SK-N-SH (cell line): ENCODE measurements around the gene ALB. TPM values are rescaled to one million over a fixed set of nuclear protein-coding genes. Genes with fewer than 3 reads are reported as not detected.

Experiments used
- CTCF ChIA-PET: fragments of 300-600, 350-600 bp; formaldehyde crosslinking; extraction: SDS; loops from one replicate; lab custom pipeline; 2021; lab: Yijun Ruan, JAX
- POLR2A ChIA-PET: fragments of 350-600 bp; sonication (Branson Sonifier 250); formaldehyde crosslinking; extraction: SDS; loops from one replicate; lab custom pipeline; 2020; ENCODE audit warnings: antibody characterized with exemption, inconsistent platforms; lab: Yijun Ruan, JAX
- DNase-seq: peaks from one replicate; pipeline ENCODE4 v3.0.0; 2012
- H2AFZ ChIP-seq: fragments of 200-600 bp; sonication (generic); 2 replicates; pipeline ENCODE4 v1.8.1; 2016; ENCODE audit warnings: antibody characterized with exemption, mild to moderate bottlenecking, low read depth
- H3F3A ChIP-seq: fragments of 200-600 bp; sonication (generic); replicated peaks from 2 replicates; pipeline ENCODE3; 2016; ENCODE audit warnings: antibody characterized with exemption, mild to moderate bottlenecking; ENCODE audit not compliant: insufficient read depth
- H3K27ac ChIP-seq, 2 experiments: fragments of 200-500 bp in 1 of 2; fragments of 200-600 bp in 1 of 2; sonication (Bioruptor generic) in 1 of 2; sonication (generic), shearing (Covaris generic) in 1 of 2; 2 replicates each; pipeline versions ENCODE4 v1.5.1 to v1.6.1; 2014 to 2016; ENCODE audit warnings: low read depth in 2 of 2, inconsistent platforms in 1 of 2, low read length in 1 of 2, mild to moderate bottlenecking in 1 of 2, mixed read lengths in 1 of 2
- H3K27me3 ChIP-seq: fragments of 200-600 bp; sonication (generic), shearing (Covaris generic); 2 replicates; pipeline ENCODE4 v1.6.1; 2016; ENCODE audit warnings: mixed run types; ENCODE audit not compliant: insufficient read depth
- H3K36me3 ChIP-seq, 2 experiments: fragments of 200-500 bp in 1 of 2; fragments of 200-600 bp in 1 of 2; sonication (Bioruptor generic) in 1 of 2; sonication (generic) in 1 of 2; replicated peaks in 1 of 2; 2 replicates each; pipeline versions ENCODE3 to v1.5.1; 2014 to 2016; ENCODE audit warnings: low read length in 1 of 2, mild to moderate bottlenecking in 1 of 2; ENCODE audit not compliant: insufficient read depth in 2 of 2, control insufficient read depth in 1 of 2
- H3K4me1 ChIP-seq, 2 experiments: fragments of 200-500 bp in 1 of 2; fragments of 200-600 bp in 1 of 2; sonication (Bioruptor generic) in 1 of 2; sonication (generic), shearing (Covaris generic) in 1 of 2; 2 replicates each; pipeline versions ENCODE4 v1.5.1 to v1.6.1; 2014 to 2016; ENCODE audit warnings: low read depth in 1 of 2, low read length in 1 of 2, mixed run types in 1 of 2; ENCODE audit not compliant: insufficient read depth in 2 of 2, control insufficient read depth in 1 of 2
- H3K4me2 ChIP-seq: fragments of 200-600 bp; sonication (generic), shearing (Covaris generic); 2 replicates; pipeline ENCODE4 v1.6.1; 2017; ENCODE audit warnings: mixed run types
- H3K4me3 ChIP-seq, 2 experiments: fragments of 200-500 bp in 1 of 2; fragments of 200-600 bp in 1 of 2; sonication (Bioruptor generic) in 1 of 2; sonication (generic), shearing (Covaris generic) in 1 of 2; 2 replicates each; pipeline versions ENCODE4 v1.5.1 to v1.8.1; 2014 to 2016; ENCODE audit warnings: low read depth in 2 of 2, inconsistent platforms in 1 of 2, low read length in 1 of 2, mild to moderate bottlenecking in 1 of 2, mixed read lengths in 1 of 2, moderate library complexity in 1 of 2
- H3K79me2 ChIP-seq: fragments of 200-600 bp; sonication (generic); 2 replicates; pipeline ENCODE4 v1.8.1; 2017; ENCODE audit warnings: mild to moderate bottlenecking; ENCODE audit not compliant: insufficient read depth
- H3K9ac ChIP-seq: fragments of 200-600 bp; sonication (generic); 2 replicates; pipeline ENCODE4 v1.6.1; 2017; ENCODE audit warnings: mixed run types
- H3K9me2 ChIP-seq: fragments of 200-600 bp; sonication (generic); 2 replicates; pipeline ENCODE4 v1.6.1; 2017; ENCODE audit warnings: mixed run types
- H3K9me3 ChIP-seq: fragments of 200-600 bp; sonication (generic); 2 replicates; pipeline ENCODE4 v1.6.1; 2017; ENCODE audit warnings: mixed run types, mild to moderate bottlenecking, moderate library complexity
- H4K20me1 ChIP-seq: fragments of 200-600 bp; sonication (generic); 2 replicates; pipeline ENCODE4 v1.6.1; 2017; ENCODE audit warnings: mild to moderate bottlenecking, mixed run types; ENCODE audit not compliant: insufficient read depth
- CHD2 ChIP-seq: fragments of 150-350 bp; IDR thresholded peaks from 2 replicates; pipeline ENCODE4 v1.6.1; 2018; ENCODE audit warnings: low read length; ENCODE audit not compliant: partially characterized antibody
- EP300 ChIP-seq, 2 experiments: IDR thresholded peaks; 2 replicates each; pipeline versions ENCODE4 v1.4.0 to v1.6.1; 2012; ENCODE audit warnings: borderline replicate concordance in 1 of 2, low read depth in 1 of 2, low read length in 1 of 2
- EZH2phosphoT487 ChIP-seq: fragments of 200-600 bp; sonication (generic); IDR thresholded peaks from 2 replicates; pipeline ENCODE4 v1.6.1; 2017; ENCODE audit warnings: low read depth, mixed run types, mild to moderate bottlenecking, antibody characterized with exemption, moderate library complexity, borderline replicate concordance
- FOSL2 ChIP-seq: IDR thresholded peaks from 2 replicates; pipeline ENCODE4 v1.4.0; 2012; ENCODE audit warnings: low read depth, mild to moderate bottlenecking, moderate library complexity, borderline replicate concordance
- FOXJ3 ChIP-seq: sonication (generic); formaldehyde crosslinking; IDR thresholded peaks from 2 replicates; pipeline ENCODE4 v1.5.1; 2020; ENCODE audit warnings: mild to moderate bottlenecking, missing genetic modification reagents
- FOXM1 ChIP-seq: IDR thresholded peaks from 2 replicates; pipeline ENCODE4 v1.4.0; 2012; ENCODE audit warnings: low read depth, mild to moderate bottlenecking
- MEF2A ChIP-seq: IDR thresholded peaks from 2 replicates; pipeline ENCODE4 v1.4.0; 2012; ENCODE audit warnings: low read depth, borderline replicate concordance
- MXI1 ChIP-seq: IDR thresholded peaks from 2 replicates; pipeline ENCODE4 v1.6.1; 2012; ENCODE audit warnings: mild to moderate bottlenecking, low read depth, low read length, improper control_type of control experiment
- POLR2AphosphoS5 ChIP-seq: IDR thresholded peaks from 2 replicates; pipeline ENCODE4 v1.6.1; 2012; ENCODE audit warnings: low read depth, low read length
- RAD21 ChIP-seq: IDR thresholded peaks from 2 replicates; pipeline ENCODE4 v1.6.1; 2012; ENCODE audit warnings: mild to moderate bottlenecking, low read length
- RCOR1 ChIP-seq: fragments of 150-350 bp; IDR thresholded peaks from 2 replicates; pipeline ENCODE4 v1.6.1; 2017; ENCODE audit warnings: antibody characterized with exemption, low read length
- RXRA ChIP-seq: IDR thresholded peaks from 2 replicates; pipeline ENCODE4 v1.4.0; 2012; ENCODE audit warnings: low read depth, mild to moderate bottlenecking, borderline replicate concordance
- SIN3A ChIP-seq: IDR thresholded peaks from 2 replicates; pipeline ENCODE4 v1.6.1; 2012; ENCODE audit warnings: low read depth, mild to moderate bottlenecking, low read length, moderate library complexity, borderline replicate concordance
- WGBS: methylation state at CpG from one replicate; pipeline ENCODE4 v1.1.6; 2017; ENCODE audit warnings: low lambda C conversion rate; 5-methylcytosine and 5-hydroxymethylcytosine counted together
- polyA plus RNA-seq, 3 experiments: library from polyadenylated mRNA; depleted of rRNA; stranded (reverse); fragments of >200 nt; gene quantifications; 2 replicates each; pipeline ENCODE4 v1.2.3, GENCODE V29; 2012
- TF ChIP-seq, protein P1 (sequence below): IDR thresholded peaks from 2 replicates; pipeline ENCODE4 v1.6.1; 2012; ENCODE audit warnings: mild to moderate bottlenecking, low read depth, low read length, moderate library complexity
- TF ChIP-seq, protein P2 (sequence below): fragments of 150-350 bp; IDR thresholded peaks from 2 replicates; pipeline ENCODE4 v1.6.1; 2017; ENCODE audit warnings: antibody characterized with exemption, low read length, low read depth, borderline replicate concordance
- TF ChIP-seq, protein P3 (sequence below): IDR thresholded peaks from 2 replicates; pipeline ENCODE4 v1.4.0; 2012; ENCODE audit warnings: low read depth

The ALB gene
- polyA plus RNA-seq, 1 of the 3 experiments (the other 2 are of a cell fraction), result not detected

DNA sequence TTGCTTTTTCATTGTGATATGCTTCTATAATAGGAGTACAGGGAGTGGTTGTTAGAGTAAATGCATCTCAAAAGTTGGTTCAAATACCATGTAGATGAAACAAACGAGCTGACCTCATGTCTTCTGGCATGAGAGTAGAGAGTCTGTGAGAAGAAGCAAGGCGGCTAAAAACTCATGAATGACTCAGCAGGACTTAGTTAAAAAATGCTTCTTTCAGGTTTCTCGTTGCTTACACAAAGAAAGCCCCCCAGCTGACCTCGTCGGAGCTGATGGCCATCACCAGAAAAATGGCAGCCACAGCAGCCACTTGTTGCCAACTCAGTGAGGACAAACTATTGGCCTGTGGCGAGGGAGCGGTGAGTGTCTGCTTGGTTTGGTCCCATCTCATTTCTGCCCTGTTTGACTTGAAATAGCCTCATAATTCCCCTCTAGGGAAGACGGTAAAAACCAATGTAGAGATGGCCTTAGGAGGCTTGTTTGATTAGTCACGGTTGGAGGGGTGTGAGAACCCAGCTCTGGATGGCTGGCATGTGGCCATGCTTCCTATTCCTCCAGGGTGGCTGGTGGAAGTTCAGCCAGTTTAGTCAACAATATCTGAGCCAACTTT, 46.4 kb downstream of the ALB start:
- Histone ChIP-seq H3K4me1 (no peaks in the 10 kb centered on the region; a peak in 1 of 4 replicates), H3K36me3 (no peaks in the 10 kb centered on the region), H3K9me3 (no peaks in the 10 kb centered on the region), H3K27ac (peak overlapping the region in 1 of 2 experiments; percentile 66; a peak in 2 of 4 replicates), H3K27me3 (no peaks in the 10 kb centered on the region), H2AFZ (0 out of 2 replicates have a peak overlapping the region, but pooled peaks have one; percentile 10), H3K9ac (peak overlapping the region; percentile 18; the same call in 1 of the 2 replicates), H3K4me2 (peak overlapping the region; percentile 65), H3F3A (no peaks in the 10 kb centered on the region), H3K4me3 (peak overlapping the region in 1 of 2 experiments; percentile 2; a peak in 1 of 4 replicates), H3K79me2 (no peaks in the 10 kb centered on the region), H3K9me2 (no peaks in the 10 kb centered on the region), H4K20me1 (no peaks in the 10 kb centered on the region)
- no peak for DNase-seq
- WGBS, result 3% methylated on average over 9 of the region's 9 CpGs
- TF ChIP-seq FOSL2 (peak; percentile 4; the same call in 1 of the 2 replicates), FOXJ3 (CRISPR knock-in tag) (no peak)
- TF ChIP-seq, protein P1, sequence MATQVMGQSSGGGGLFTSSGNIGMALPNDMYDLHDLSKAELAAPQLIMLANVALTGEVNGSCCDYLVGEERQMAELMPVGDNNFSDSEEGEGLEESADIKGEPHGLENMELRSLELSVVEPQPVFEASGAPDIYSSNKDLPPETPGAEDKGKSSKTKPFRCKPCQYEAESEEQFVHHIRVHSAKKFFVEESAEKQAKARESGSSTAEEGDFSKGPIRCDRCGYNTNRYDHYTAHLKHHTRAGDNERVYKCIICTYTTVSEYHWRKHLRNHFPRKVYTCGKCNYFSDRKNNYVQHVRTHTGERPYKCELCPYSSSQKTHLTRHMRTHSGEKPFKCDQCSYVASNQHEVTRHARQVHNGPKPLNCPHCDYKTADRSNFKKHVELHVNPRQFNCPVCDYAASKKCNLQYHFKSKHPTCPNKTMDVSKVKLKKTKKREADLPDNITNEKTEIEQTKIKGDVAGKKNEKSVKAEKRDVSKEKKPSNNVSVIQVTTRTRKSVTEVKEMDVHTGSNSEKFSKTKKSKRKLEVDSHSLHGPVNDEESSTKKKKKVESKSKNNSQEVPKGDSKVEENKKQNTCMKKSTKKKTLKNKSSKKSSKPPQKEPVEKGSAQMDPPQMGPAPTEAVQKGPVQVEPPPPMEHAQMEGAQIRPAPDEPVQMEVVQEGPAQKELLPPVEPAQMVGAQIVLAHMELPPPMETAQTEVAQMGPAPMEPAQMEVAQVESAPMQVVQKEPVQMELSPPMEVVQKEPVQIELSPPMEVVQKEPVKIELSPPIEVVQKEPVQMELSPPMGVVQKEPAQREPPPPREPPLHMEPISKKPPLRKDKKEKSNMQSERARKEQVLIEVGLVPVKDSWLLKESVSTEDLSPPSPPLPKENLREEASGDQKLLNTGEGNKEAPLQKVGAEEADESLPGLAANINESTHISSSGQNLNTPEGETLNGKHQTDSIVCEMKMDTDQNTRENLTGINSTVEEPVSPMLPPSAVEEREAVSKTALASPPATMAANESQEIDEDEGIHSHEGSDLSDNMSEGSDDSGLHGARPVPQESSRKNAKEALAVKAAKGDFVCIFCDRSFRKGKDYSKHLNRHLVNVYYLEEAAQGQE, result no peak
- CTCF ChIA-PET, result no interaction called here
- POLR2A ChIA-PET, result no interaction called here

DNA sequence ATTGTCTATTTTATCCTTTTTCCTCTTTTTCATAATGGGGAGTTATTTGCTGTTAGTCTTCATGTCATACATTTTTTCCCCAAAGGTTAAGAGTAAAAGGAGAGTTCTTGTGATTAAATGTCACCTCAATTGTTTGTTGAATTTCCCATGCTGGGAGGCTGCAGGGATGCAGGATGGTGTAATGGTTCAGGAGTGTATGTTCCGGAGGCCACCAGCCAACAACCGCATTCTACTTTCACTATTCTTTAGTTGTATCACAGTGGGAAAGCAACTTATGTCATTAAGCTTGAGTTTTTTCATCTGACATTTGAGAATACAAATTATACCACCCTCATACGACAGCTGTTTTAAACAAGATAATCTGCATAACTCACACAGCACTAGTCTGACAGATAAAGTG, 47.3 kb downstream of the ALB start:
- POLR2A ChIA-PET, result no interaction called here
- CTCF ChIA-PET, result no interaction called here
- DNase-seq, result no peak

More for the DNA sequence above, 47.3 kb downstream of the ALB start:
- Histone ChIP-seq H4K20me1 (no peaks in the 10 kb centered on the region), H3F3A (no peaks in the 10 kb centered on the region), H2AFZ (no peak overlapping the region), H3K9me2 (no peaks in the 10 kb centered on the region), H3K27me3 (no peaks in the 10 kb centered on the region), H3K9me3 (no peaks in the 10 kb centered on the region), H3K79me2 (no peaks in the 10 kb centered on the region), H3K4me3 (no peak overlapping the region), H3K4me1 (no peaks in the 10 kb centered on the region; a peak in 1 of 4 replicates), H3K36me3 (no peaks in the 10 kb centered on the region), H3K4me2 (no peak overlapping the region), H3K9ac (no peak overlapping the region), H3K27ac (no peak overlapping the region)
- no peak for TF ChIP-seq EP300 (IDR thresholded peaks at IDR 0.05; ENCODE audit: borderline replicate concordance in 1 of 2, low read depth in 1 of 2, low read length in 1 of 2)
- TF ChIP-seq EZH2phosphoT487, result no peak
- TF ChIP-seq RXRA, result no peak
- no peak for TF ChIP-seq SIN3A
- no peak for TF ChIP-seq MEF2A
- TF ChIP-seq MXI1, result no peak
- TF ChIP-seq, protein P2, sequence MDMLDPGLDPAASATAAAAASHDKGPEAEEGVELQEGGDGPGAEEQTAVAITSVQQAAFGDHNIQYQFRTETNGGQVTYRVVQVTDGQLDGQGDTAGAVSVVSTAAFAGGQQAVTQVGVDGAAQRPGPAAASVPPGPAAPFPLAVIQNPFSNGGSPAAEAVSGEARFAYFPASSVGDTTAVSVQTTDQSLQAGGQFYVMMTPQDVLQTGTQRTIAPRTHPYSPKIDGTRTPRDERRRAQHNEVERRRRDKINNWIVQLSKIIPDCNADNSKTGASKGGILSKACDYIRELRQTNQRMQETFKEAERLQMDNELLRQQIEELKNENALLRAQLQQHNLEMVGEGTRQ, result no peak
- no peak for TF ChIP-seq RCOR1
- no peak for TF ChIP-seq FOSL2
- no peak for TF ChIP-seq RAD21
- TF ChIP-seq POLR2AphosphoS5, result no peak
- no peak for TF ChIP-seq CHD2
- TF ChIP-seq, protein P3, sequence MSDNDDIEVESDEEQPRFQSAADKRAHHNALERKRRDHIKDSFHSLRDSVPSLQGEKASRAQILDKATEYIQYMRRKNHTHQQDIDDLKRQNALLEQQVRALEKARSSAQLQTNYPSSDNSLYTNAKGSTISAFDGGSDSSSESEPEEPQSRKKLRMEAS, result no peak
- no peak for TF ChIP-seq FOXM1
- 4% methylated on average over 3 of the region's 3 CpGs for WGBS
